Fibroblast of mammary gland (primary cell): ENCODE measurements around the gene KRT9.
A peak's percentile ranks its signal among the peaks of the same experiment; 100 is the strongest.

Source experiments
- DNase-seq: peaks from one replicate; pipeline ENCODE4 v3.0.0-alpha.2; 2010; ENCODE audit warnings: low read depth
- H3K4me3 ChIP-seq: 2 replicates; pipeline ENCODE4 v1.5.1; 2011; ENCODE audit warnings: low read depth, mild to moderate bottlenecking, low read length, moderate library complexity; ENCODE audit not compliant: control insufficient read depth
- TF ChIP-seq, protein P1 (sequence below): conservative IDR thresholded peaks from 2 replicates; pipeline ENCODE4 v1.5.1; 2011; ENCODE audit warnings: low read depth, low read length, inconsistent platforms; ENCODE audit not compliant: control insufficient read depth, insufficient read depth

The KRT9 gene

DNA sequence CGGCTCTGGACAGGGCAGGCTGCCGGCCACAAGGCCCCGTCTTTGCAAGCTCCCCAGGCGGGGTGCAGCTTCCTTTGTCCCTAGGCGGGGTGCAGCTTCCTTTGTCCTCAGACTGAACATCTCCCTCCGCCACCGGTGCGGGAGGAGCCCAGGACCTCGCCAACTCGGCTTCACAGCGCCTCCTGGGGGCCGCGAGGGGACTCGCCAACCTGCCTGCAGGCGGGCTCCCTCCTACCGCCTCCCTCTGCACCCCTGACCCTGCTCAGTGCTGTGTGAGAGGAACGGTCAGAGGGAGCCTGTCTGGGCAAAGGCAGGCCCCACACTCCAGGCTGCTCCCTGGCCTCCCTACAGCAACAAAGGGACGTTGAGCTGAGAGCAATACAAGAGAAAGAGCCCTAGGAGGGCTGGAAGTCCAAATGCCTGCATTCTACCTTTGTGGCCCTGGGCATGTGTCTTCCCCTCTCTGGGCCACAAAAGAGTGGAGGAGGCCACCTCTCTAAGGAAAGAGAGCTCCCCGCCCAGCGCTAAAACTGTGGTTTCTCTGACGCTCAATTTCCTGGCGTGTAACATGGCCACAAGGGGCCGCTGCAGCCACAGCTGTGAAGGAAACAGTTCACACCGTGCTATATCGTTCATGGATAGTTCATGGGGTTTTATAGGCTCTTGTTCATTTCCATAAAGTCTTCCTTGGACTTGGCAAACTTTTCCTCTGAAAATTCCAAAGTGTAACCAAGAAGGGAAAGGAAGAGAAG, 22.8 kb downstream of the KRT9 start:
- no peak overlapping the region for H3K4me3 ChIP-seq
- peak; percentile 85 for DNase-seq
- TF ChIP-seq, protein P1, sequence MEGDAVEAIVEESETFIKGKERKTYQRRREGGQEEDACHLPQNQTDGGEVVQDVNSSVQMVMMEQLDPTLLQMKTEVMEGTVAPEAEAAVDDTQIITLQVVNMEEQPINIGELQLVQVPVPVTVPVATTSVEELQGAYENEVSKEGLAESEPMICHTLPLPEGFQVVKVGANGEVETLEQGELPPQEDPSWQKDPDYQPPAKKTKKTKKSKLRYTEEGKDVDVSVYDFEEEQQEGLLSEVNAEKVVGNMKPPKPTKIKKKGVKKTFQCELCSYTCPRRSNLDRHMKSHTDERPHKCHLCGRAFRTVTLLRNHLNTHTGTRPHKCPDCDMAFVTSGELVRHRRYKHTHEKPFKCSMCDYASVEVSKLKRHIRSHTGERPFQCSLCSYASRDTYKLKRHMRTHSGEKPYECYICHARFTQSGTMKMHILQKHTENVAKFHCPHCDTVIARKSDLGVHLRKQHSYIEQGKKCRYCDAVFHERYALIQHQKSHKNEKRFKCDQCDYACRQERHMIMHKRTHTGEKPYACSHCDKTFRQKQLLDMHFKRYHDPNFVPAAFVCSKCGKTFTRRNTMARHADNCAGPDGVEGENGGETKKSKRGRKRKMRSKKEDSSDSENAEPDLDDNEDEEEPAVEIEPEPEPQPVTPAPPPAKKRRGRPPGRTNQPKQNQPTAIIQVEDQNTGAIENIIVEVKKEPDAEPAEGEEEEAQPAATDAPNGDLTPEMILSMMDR = peak; percentile 87

DNA sequence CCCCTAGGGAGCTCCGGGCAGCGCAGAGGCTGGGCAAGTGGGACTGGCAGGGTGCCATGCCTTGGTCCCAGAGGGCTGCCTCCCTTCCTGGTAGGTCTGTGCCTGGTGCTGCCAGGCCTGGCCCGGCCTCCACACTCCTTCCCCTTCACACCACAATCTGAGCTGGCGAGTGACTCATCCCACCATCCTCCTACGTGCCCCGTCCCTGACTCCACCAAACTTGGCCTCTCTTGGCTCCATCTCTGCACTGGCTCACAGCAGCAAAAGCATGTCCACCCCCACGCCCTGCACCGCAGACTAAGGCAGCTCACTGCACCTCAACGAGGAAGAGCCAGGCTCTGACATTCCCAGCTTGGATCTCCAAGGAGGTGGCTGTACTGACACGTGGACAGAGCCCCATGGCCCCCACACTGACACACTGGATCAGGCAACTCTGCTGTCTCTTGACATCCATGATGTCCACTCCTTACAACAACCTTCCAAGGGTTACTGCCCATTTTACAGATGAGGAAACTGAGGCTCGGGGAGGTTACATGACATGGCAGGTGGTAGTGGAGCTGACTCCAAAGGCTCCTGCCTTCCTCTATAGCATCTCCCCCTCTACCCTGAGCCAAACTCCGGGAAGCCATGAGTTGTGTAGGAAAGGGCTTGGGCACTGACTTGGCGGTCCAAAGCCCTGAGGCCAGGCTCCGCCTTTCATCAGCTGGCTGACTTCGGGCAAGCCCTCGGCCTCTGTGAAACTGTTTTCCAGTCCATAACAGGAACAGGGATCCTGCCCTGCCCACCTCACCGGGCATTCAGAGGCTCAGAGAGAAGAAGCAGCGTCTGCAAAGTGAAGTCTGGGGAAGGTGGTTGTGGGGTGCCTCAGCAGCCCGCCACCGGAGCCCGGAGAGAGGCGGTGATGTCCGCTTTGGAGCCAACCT, 23.7 kb downstream of the KRT9 start:
- TF ChIP-seq, protein P1 = no peak
- no peak overlapping the region for H3K4me3 ChIP-seq
- peak; percentile 98 for DNase-seq

DNA sequence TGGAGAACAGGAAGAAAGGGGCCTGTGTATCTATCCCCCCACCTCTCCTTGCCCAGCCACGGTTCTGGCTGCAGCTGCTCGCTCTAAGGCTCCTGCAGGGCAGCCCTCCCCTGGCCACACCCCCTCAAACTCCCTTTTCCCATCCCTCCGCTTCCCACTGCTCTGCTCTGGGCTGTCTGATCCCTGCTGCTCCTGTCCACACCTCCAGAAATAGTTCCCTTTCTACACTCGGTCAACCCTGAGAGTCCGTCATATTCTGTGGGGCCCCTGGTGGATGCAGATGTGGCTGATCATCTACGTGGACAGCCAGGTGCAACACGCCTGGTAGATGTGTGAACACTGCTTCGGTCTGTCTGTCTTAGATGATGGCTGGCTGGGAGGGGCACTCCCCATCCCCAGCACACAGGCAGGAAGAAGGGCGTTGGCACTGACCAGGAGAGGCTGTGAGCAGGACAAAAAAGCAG, 24.4 kb downstream of the KRT9 start:
- TF ChIP-seq, protein P1 = no peak
- H3K4me3 ChIP-seq = no peak overlapping the region
- no peak for DNase-seq

DNA sequence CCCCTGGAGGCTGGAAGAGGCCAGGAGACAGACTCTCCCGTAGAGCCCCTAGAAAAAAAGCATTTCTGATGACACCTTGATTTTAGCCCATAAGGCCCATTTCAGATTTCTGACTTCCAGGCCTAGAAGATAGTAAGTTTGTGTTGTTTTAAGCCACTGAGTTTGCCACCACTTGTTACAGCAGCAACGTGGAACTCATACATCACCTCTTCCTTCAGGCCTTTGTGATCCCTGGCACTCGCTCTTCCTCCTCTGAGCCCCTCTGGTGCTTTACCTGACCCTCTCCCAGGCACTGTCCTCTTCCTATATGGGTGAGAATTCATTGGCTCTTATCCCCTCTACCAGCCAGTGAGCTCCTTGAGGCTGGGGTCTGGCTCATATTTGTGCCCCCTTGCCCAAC, 25.0 kb downstream of the KRT9 start:
- TF ChIP-seq, protein P1 = no peak
- DNase-seq = no peak
- H3K4me3 ChIP-seq = no peak overlapping the region

DNA sequence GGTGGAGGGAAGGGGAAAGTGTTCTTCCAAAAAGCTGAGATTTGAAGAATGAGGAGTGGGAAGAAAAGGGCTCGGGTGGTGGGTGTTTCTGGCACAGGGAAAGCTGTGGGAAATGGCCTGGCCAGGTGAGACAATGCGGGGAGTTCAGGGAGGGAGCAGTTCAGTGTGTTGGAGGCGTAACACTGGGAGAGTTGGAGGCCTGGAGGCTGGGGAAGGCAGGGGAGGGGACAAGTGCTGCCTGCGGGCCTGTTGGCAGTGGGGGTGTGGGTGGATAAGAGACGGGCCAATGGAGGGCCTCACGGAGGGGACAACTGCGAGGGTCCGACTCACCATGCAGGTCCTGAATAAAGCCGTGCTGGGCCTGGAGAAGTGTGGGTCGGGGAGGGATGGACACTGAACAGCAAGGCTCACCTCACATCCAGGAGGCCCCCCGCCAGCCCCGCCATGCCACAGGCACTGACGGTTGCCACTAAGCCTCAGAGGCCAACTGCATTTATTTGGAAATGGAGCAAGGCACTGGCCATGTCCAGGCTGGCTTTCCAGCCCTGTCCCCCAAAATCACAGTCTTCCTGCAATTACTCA, 25.9 kb downstream of the KRT9 start:
- TF ChIP-seq, protein P1 = no peak
- DNase-seq = no peak

DNA sequence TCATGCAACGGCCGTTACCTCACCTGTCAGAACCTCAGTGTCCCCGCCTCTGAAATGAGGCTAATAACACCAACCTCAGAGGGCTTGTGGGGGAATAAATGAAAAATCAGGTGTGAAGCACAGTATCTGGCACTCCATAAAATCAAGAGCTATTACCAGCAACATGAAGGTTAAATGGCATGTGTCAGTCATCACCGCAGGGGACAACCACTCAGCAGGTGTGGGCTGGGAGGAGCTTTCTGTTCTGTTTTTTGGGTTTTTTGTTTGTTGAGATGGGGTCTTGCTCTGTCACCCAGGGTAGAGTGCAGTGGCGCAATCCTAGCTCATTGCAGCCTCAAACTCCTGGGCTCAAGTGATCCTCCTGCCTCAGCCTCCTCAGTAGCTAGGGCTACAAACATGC, 26.9 kb downstream of the KRT9 start:
- no peak overlapping the region for H3K4me3 ChIP-seq
- TF ChIP-seq, protein P1 = no peak

More for the DNA sequence above, 25.9 kb downstream of the KRT9 start:
- no peak overlapping the region for H3K4me3 ChIP-seq

More for the DNA sequence above, 26.9 kb downstream of the KRT9 start:
- DNase-seq = no peak
